SKM-1 (cell line): ENCODE measurements around the gene TAB2.
"Not testable (repeated sequence)": the region's sequence is repeated elsewhere in the genome, so short reads cannot be mapped to it uniquely, and the experiment has no call there.

ENCODE experiments used
- DNase-seq: peaks from one replicate; lab custom pipeline; 2025; ENCODE audit not compliant: unreplicated experiment; lab: John Stamatoyannopoulos, UW

TAB2 gene

DNA sequence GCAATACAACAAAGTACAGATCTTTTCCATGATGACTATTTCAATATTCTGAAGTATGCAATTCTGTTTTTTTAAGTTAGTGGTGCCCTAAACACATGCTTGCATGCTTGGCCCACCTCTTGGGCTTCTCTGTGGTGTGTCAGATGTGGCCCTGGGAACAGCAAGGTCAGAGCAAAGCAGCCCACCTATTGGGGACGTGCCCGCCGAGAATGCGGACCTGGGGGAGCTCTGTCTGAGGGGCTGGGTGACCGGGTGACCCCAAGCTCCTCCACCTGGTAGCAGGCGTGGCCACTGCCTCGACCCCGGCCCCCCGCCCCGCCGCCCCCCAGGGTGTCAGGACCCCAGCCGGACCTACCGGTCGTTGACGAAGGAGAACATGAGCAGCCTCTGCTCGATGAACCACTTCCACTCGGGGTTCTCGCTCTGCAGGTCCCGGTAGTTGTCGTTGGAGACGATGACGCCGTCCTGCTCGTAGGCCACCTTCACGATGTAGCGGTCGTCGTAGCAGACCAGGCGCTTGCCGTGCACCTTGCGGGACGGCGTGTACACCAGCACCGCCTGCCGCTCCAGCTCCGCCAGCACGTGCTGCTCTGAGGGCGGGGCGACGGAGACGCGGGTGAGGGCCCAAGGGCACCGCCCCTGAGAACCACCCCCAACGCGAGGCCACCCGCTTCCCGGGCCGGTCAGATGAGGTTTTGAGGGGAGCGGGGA is 139.0 kb downstream of the TAB2 start:
- DNase-seq, result no peak

DNA sequence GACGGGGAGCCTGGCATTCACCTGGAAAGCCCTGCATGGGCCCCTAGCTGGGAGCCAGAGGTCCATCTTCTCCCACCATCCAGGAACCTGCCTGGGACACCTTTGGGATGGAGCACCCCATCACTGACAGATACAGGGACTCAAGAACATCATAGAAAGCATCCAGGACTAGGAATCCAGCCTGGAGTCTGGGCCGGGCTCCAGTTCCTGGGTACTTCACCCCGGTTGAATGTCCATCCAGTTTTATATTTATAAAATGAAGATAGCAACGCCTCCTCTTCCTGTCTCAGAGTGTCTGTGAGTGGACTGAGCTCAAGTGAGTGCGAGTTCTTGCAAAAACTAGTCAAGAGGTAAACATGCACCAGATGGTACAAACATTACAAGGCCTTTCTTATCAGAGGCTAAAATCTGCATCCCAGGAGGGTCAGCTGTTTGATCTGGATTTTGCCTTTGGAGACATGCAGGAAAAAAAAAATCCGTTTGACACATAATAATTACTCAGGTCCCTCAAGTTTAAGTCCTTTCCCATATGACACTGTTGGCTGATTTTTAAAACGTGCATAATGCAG is 139.9 kb downstream of the TAB2 start:
- no peak for DNase-seq

DNA sequence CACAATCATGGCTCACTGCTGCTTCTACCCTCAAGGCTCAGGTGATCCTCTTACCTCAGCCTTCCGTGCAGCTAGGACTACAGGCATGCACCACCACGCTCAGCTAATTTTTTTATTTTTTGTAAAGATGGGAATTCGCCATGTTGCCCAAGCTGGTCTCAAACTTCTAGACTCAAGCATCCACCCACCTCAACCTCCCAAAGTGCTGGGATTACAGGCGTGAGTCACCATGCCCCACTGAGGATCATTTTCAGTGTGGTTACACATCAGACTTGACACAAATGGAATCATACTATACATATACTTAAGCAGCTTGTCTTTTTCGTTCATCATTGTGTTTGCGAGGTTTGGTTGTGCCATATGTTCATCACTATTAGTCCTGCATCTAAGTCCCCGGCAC is 140.7 kb downstream of the TAB2 start:
- no peak for DNase-seq

DNA sequence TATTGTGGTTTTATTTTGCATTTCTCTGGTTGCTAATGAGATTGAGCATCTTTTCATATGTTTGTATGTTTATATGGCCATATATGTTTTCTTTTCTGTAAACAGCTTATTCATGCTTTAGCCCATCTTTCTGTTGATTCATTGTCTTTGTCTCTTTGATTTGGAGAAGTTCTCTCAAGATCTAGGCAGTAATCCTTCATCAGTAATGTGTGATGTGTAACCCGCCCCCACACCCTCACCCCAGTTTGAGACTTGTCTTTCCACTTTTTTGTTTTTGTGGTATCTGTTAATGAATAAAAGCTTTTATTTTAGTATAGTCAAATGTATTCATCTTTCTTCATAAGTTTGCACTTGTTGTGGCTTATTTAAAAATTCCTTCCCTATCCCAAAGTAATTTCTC is 141.3 kb downstream of the TAB2 start:
- no peak for DNase-seq

DNA sequence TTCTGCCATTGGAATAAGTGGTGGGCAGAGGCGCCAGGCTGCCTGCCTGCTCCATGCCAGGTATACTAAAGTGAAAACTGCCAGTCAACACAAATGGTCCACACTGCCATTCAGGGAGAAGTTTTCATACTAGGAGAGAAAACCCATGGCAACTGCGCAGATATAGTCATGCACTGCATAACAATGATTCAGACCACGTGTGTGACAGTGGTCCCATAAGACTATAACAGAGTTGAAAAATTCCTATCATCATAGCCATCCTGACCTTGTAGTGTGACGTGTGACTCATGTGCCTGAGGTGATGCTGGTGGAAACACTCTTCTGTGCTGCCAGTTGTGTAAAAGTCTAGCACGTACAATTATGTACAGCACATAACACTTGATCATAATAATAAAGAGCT is 142.2 kb downstream of the TAB2 start:
- no peak for DNase-seq

DNA sequence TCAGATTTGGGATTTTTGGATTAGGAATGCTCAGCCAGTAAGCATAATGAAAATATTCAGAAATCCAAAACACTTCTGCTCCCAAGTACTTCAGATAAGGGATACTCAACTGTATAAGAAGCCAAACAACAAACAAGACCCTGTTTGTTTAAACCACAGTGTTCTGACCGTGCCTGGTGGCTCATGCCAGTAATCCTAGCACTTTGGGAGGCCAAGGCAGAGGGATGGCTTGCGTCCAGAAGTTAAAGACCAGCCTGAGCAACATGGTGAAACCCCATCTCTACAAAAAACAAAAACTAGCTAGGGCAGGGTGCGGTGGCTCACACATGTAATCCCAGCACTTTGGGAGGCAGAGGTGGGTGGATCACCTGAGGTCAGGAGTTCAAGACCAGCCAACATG is 142.7 kb downstream of the TAB2 start:
- not testable (repeated sequence) for DNase-seq
